ENCODE results near the gene ROGDI.
"Not testable (repeated sequence)": the region's sequence is repeated elsewhere in the genome, so short reads cannot be mapped to it uniquely, and the experiment has no call there.

Gene ROGDI

DNA sequence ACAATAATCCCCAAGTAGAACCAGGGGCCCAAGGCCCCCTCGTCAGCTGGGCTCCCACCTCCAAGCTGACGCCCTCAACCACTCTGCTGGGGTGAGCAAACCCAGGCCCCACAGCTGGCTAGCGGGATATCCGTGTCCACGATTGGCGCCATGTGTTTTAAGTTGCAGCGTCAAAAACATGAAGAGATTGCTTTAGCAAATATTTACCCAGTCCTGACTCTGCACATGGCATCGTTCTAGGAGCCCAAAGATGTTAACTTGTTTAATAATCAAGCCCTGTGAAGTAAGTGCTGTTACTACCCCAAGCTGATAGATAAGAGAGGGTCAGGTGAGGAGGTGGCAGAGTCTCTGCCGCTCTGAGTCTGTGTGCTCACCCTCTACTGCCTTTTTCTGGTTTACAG, 13.9 kb downstream of the ROGDI start:
- Histone ChIP-seq H3K9me3 (ENCODE audit: control insufficient read depth, insufficient read depth, low read length) (no peaks in the 10 kb centered on the region), H3K27me3 (ENCODE audit: control insufficient read depth, insufficient read depth, low read length) (no peaks in the 10 kb centered on the region), H3K36me3 (ENCODE audit: control insufficient read depth, insufficient read depth, low read length) (no peaks in the 10 kb centered on the region), H3K4me3 (ENCODE audit: low read depth, low read length) (no peak overlapping the region), H3K27ac (ENCODE audit: low read depth, low read length) (no peak overlapping the region), H3K9ac (ENCODE audit: low read depth, low read length) (no peak overlapping the region), H3K4me1 (ENCODE audit: control insufficient read depth, insufficient read depth, low read length) (peaks cover 10% of the 10 kb centered on the region)

DNA sequence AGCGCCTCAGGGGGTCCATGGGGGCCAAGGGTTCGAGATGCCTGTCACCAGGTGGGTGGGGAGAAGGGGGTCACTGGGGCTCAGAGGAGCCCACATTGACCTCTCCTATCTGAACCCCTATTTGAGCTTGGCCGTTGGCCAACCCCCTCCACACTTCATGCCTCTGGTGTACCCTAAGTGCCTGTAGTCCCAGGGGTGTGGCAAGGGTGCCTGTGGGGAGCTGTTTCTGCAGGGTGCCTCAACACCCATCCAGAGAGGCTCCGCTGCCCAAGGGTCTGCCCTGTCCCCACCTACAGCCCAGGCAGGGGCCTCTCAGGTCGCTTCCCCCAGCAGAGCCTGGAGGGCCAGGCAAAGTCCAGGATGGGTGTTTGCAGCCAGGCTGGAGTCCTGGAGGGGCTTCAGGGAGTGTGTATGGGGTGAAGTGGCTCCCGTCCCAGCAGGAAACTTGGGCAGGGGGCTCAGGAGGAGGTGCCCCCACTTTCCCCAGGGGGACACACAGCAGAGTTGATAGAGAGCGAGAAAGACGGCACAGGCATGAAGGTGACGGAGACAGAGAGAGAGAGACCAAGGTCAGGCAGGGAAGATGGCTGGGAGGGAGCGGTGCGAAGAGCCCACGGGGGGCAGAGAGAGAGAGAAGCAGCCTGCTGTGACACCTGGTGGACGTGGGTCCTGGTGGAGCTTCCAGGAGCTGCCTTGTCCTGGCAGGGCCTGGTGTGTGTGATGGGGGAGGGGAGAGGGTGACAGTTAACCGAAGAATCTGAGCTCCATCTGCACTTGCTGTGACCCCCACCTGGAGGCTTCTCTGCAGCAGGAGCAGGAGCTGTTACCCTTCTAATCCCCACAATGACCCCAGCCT, 14.6 kb downstream of the ROGDI start, which contains the start of gene SEPTIN12:
Gene SEPTIN12 (minus strand): TSS at position 719 of the 856 bp plus-strand sequence. CDS start 700 bp downstream, at position 19.
- Histone ChIP-seq H3K4me3 (ENCODE audit: low read depth, low read length) (no peak within 1 kb of the TSS), H3K36me3 (ENCODE audit: control insufficient read depth, insufficient read depth, low read length) (no peaks in the 10 kb centered on the region), H3K9ac (ENCODE audit: low read depth, low read length) (no peak within 1 kb of the TSS), H3K27me3 (ENCODE audit: control insufficient read depth, insufficient read depth, low read length) (no peaks in the 10 kb centered on the region), H3K27ac (ENCODE audit: low read depth, low read length) (no peak within 1 kb of the TSS), H3K4me1 (ENCODE audit: control insufficient read depth, insufficient read depth, low read length) (peaks cover 10% of the 10 kb centered on the region), H3K9me3 (ENCODE audit: control insufficient read depth, insufficient read depth, low read length) (no peaks in the 10 kb centered on the region)

- no peaks in the 10 kb centered on the region for H3K27me3 ChIP-seq (ENCODE audit: control insufficient read depth, insufficient read depth, low read length)
- no peak overlapping the region for H3K9ac ChIP-seq (ENCODE audit: low read depth, low read length)
- H3K4me1 ChIP-seq (ENCODE audit: control insufficient read depth, insufficient read depth, low read length): peaks cover 10% of the 10 kb centered on the region
- no peak overlapping the region for H3K4me3 ChIP-seq (ENCODE audit: low read depth, low read length)
- H3K9me3 ChIP-seq (ENCODE audit: control insufficient read depth, insufficient read depth, low read length): no peaks in the 10 kb centered on the region
- H3K27ac ChIP-seq (ENCODE audit: low read depth, low read length): no peak overlapping the region
- H3K36me3 ChIP-seq (ENCODE audit: control insufficient read depth, insufficient read depth, low read length): no peaks in the 10 kb centered on the region
Observed at GRCh38 chr16:4787068-4787467, 15.4 kb downstream of the ROGDI start.

- Histone ChIP-seq H3K4me3 (ENCODE audit: low read depth, low read length) (no peak overlapping the region), H3K9ac (ENCODE audit: low read depth, low read length) (no peak overlapping the region), H3K36me3 (ENCODE audit: control insufficient read depth, insufficient read depth, low read length) (no peaks in the 10 kb centered on the region), H3K27me3 (ENCODE audit: control insufficient read depth, insufficient read depth, low read length) (no peaks in the 10 kb centered on the region), H3K27ac (ENCODE audit: low read depth, low read length) (no peak overlapping the region), H3K4me1 (ENCODE audit: control insufficient read depth, insufficient read depth, low read length) (peaks cover 10% of the 10 kb centered on the region), H3K9me3 (ENCODE audit: control insufficient read depth, insufficient read depth, low read length) (no peaks in the 10 kb centered on the region)
Observed at GRCh38 chr16:4785758-4786433, 16.5 kb downstream of the ROGDI start.

GRCh38 chr16:4784444-4784987, 17.9 kb downstream of the ROGDI start:
- H3K4me1 ChIP-seq (ENCODE audit: control insufficient read depth, insufficient read depth, low read length): peaks cover 10% of the 10 kb centered on the region
- not testable (repeated sequence) for H3K27ac ChIP-seq (ENCODE audit: low read depth, low read length); H3K9me3 ChIP-seq (ENCODE audit: control insufficient read depth, insufficient read depth, low read length)

GRCh38 chr16:4783951-4784336, 18.5 kb downstream of the ROGDI start:
- Histone ChIP-seq H3K9me3 (ENCODE audit: control insufficient read depth, insufficient read depth, low read length) (no peaks in the 10 kb centered on the region), H3K9ac (ENCODE audit: low read depth, low read length) (no peak overlapping the region), H3K27ac (ENCODE audit: low read depth, low read length) (no peak overlapping the region), H3K4me3 (ENCODE audit: low read depth, low read length) (no peak overlapping the region), H3K36me3 (ENCODE audit: control insufficient read depth, insufficient read depth, low read length) (no peaks in the 10 kb centered on the region), H3K4me1 (ENCODE audit: control insufficient read depth, insufficient read depth, low read length) (peaks cover 10% of the 10 kb centered on the region), H3K27me3 (ENCODE audit: control insufficient read depth, insufficient read depth, low read length) (no peaks in the 10 kb centered on the region)

More at GRCh38 chr16:4784444-4784987, 17.9 kb downstream of the ROGDI start:
- H3K36me3 ChIP-seq (ENCODE audit: control insufficient read depth, insufficient read depth, low read length); H3K27me3 ChIP-seq (ENCODE audit: control insufficient read depth, insufficient read depth, low read length); H3K9ac ChIP-seq (ENCODE audit: low read depth, low read length); H3K4me3 ChIP-seq (ENCODE audit: low read depth, low read length): not testable (repeated sequence)

- H3K27me3 ChIP-seq (ENCODE audit: control insufficient read depth, insufficient read depth, low read length): no peaks in the 10 kb centered on the region
- H3K4me3 ChIP-seq (ENCODE audit: low read depth, low read length): no peak overlapping the region
- H3K9ac ChIP-seq (ENCODE audit: low read depth, low read length): no peak overlapping the region
- no peak overlapping the region for H3K27ac ChIP-seq (ENCODE audit: low read depth, low read length)
- no peaks in the 10 kb centered on the region for H3K9me3 ChIP-seq (ENCODE audit: control insufficient read depth, insufficient read depth, low read length)
- peaks cover 7% of the 10 kb centered on the region for H3K4me1 ChIP-seq (ENCODE audit: control insufficient read depth, insufficient read depth, low read length)
- no peaks in the 10 kb centered on the region for H3K36me3 ChIP-seq (ENCODE audit: control insufficient read depth, insufficient read depth, low read length)
Observed at GRCh38 chr16:4783251-4783950, 19.0 kb downstream of the ROGDI start.

DNA sequence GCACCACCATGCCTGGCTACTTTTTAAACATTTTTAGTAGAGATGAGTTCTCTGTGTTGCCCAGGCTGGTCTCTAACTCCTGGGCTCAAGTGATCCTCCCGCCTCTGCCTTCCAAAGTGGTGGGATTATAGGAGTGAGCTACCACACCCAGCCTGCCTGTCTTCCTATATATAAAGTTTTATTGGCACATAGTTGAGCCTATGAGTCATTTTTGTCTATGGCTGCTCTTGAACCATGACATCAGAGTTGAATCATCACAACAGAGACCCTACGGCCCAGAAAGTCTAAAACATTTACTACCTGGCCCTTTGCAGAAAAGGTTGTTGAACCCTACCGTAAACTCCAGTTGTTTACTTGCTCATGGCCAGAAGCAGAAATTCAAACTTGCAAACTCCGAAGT, 22.2 kb downstream of the ROGDI start:
- Histone ChIP-seq H3K27me3 (ENCODE audit: control insufficient read depth, insufficient read depth, low read length) (no peaks in the 10 kb centered on the region), H3K4me3 (ENCODE audit: low read depth, low read length) (no peak overlapping the region), H3K4me1 (ENCODE audit: control insufficient read depth, insufficient read depth, low read length) (no peaks in the 10 kb centered on the region), H3K36me3 (ENCODE audit: control insufficient read depth, insufficient read depth, low read length) (no peaks in the 10 kb centered on the region), H3K27ac (ENCODE audit: low read depth, low read length) (no peak overlapping the region), H3K9ac (ENCODE audit: low read depth, low read length) (no peak overlapping the region), H3K9me3 (ENCODE audit: control insufficient read depth, insufficient read depth, low read length) (no peaks in the 10 kb centered on the region)

- no peaks in the 10 kb centered on the region for H3K4me1 ChIP-seq (ENCODE audit: control insufficient read depth, insufficient read depth, low read length)
- no peak overlapping the region for H3K9ac ChIP-seq (ENCODE audit: low read depth, low read length)
- no peaks in the 10 kb centered on the region for H3K27me3 ChIP-seq (ENCODE audit: control insufficient read depth, insufficient read depth, low read length)
- H3K4me3 ChIP-seq (ENCODE audit: low read depth, low read length): no peak overlapping the region
- no peaks in the 10 kb centered on the region for H3K36me3 ChIP-seq (ENCODE audit: control insufficient read depth, insufficient read depth, low read length)
- no peak overlapping the region for H3K27ac ChIP-seq (ENCODE audit: low read depth, low read length)
- H3K9me3 ChIP-seq (ENCODE audit: control insufficient read depth, insufficient read depth, low read length): no peaks in the 10 kb centered on the region
Observed at GRCh38 chr16:4778050-4778392, 24.4 kb downstream of the ROGDI start.

- Histone ChIP-seq H3K27me3 (ENCODE audit: control insufficient read depth, insufficient read depth, low read length) (no peaks in the 10 kb centered on the region), H3K36me3 (ENCODE audit: control insufficient read depth, insufficient read depth, low read length) (no peaks in the 10 kb centered on the region), H3K9me3 (ENCODE audit: control insufficient read depth, insufficient read depth, low read length) (no peaks in the 10 kb centered on the region), H3K4me1 (ENCODE audit: control insufficient read depth, insufficient read depth, low read length) (no peaks in the 10 kb centered on the region), H3K9ac (ENCODE audit: low read depth, low read length) (no peak overlapping the region), H3K27ac (ENCODE audit: low read depth, low read length) (no peak overlapping the region), H3K4me3 (ENCODE audit: low read depth, low read length) (no peak overlapping the region)
Observed at GRCh38 chr16:4777339-4778049, 24.9 kb downstream of the ROGDI start.
